SK-N-SH (cell line): ENCODE results near the gene METRNL.

ENCODE experiments used
- ELF1 ChIP-seq: IDR thresholded peaks from 2 replicates; pipeline ENCODE4 v1.4.0; 2012
- RFX5 ChIP-seq: IDR thresholded peaks from 2 replicates; pipeline ENCODE4 v1.6.1; 2012; ENCODE audit warnings: mild to moderate bottlenecking, improper control_type of control experiment, low read length
- TF ChIP-seq, protein P1 (sequence below): fragments of 200-600 bp; sonication (generic); IDR thresholded peaks from 2 replicates; pipeline ENCODE4 v1.6.1; 2017; ENCODE audit warnings: antibody characterized with exemption, mild to moderate bottlenecking, moderate library complexity
- TF ChIP-seq, protein P2 (sequence below): IDR thresholded peaks from 2 replicates; pipeline ENCODE4 v1.4.0; 2012; ENCODE audit warnings: low read depth

DNA sequence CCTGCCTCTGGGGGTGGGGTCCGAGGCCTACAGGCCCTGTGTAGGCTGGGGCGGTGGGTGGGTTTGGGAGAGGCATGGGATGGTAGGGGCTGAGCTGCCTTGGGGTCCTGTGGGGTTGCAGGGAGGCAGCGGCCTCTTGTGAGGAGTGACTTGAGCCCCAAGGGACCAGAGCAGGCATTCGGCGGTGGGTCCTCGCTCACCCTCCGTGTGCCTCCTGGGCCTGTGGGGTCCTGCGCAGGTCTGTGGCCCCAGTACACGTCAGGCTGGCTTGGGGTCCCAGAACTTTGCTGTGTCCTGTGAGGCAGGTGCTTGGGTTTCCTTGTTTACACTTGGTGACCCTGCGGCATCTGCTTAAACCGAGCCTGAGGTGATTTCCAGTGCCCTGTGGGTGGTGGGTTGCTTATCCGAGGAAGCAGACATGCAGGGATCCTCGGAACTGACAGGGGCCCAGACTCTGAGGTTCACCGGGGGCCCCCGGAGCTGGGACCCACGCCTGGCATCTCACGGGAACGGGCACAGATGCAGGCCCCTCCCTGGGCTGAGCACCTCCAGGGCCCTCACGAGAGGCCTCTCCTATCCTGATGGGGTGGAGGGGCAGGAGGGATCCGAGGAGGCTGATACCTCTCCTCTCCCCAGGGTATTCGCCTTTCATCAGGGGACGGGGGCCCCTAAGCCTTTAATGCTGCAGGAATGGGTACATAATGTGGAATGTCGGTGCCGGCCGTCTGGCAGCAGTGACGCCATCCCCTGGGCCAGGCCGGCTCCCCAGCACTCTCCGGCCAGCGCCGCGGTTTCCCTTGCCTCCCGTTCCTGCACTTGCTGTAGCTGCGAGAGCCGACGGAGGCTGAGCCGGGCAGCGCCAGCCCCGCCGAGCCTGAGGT, 7.7 kb downstream of the METRNL start:
- TF ChIP-seq, protein P1, sequence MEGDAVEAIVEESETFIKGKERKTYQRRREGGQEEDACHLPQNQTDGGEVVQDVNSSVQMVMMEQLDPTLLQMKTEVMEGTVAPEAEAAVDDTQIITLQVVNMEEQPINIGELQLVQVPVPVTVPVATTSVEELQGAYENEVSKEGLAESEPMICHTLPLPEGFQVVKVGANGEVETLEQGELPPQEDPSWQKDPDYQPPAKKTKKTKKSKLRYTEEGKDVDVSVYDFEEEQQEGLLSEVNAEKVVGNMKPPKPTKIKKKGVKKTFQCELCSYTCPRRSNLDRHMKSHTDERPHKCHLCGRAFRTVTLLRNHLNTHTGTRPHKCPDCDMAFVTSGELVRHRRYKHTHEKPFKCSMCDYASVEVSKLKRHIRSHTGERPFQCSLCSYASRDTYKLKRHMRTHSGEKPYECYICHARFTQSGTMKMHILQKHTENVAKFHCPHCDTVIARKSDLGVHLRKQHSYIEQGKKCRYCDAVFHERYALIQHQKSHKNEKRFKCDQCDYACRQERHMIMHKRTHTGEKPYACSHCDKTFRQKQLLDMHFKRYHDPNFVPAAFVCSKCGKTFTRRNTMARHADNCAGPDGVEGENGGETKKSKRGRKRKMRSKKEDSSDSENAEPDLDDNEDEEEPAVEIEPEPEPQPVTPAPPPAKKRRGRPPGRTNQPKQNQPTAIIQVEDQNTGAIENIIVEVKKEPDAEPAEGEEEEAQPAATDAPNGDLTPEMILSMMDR: no peak
- TF ChIP-seq, protein P2, sequence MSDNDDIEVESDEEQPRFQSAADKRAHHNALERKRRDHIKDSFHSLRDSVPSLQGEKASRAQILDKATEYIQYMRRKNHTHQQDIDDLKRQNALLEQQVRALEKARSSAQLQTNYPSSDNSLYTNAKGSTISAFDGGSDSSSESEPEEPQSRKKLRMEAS: no peak
- TF ChIP-seq RFX5 (no peak), ELF1 (no peak)
